Right forelimb (tissue), 1 donor: Measurements from ENCODE around the gene NCSTN.

ENCODE experiments used
- DNase-seq: peaks from one replicate; pipeline ENCODE4 v3.0.0-alpha.2; 2018

NCSTN gene

GRCh38 chr1:160342953-160343869 is at the start of gene NCSTN, which contains the start of gene COPA:
TSS of gene NCSTN (plus strand) at chr1:160343383. CDS start at chr1:160343397, 14 bp downstream.
TSS of gene COPA (minus strand) at chr1:160343250. CDS start at chr1:160343170, 80 bp downstream.
- DNase-seq = peak; percentile 95

GRCh38 chr1:160296036-160296435 is 47.1 kb upstream of the NCSTN start:
- no peak for DNase-seq

- no peak for DNase-seq
Observed at GRCh38 chr1:160300173-160300572, 43.0 kb upstream of the NCSTN start.

GRCh38 chr1:160307118-160307791 is 35.9 kb upstream of the NCSTN start:
- no peak for DNase-seq

- no peak for DNase-seq
Observed at GRCh38 chr1:160308451-160309184, 34.6 kb upstream of the NCSTN start.

- no peak for DNase-seq
Observed at GRCh38 chr1:160309185-160309557, 34.0 kb upstream of the NCSTN start.

GRCh38 chr1:160309571-160309970 is 33.6 kb upstream of the NCSTN start:
- DNase-seq = no peak

- no peak for DNase-seq
Observed at GRCh38 chr1:160315359-160315758, 27.8 kb upstream of the NCSTN start.

- no peak for DNase-seq
Observed at GRCh38 chr1:160322831-160323230, 20.4 kb upstream of the NCSTN start.

GRCh38 chr1:160325252-160325651 is 17.9 kb upstream of the NCSTN start:
- DNase-seq = no peak

GRCh38 chr1:160326418-160326817 is 16.8 kb upstream of the NCSTN start:
- DNase-seq = no peak

- no peak for DNase-seq
Observed at GRCh38 chr1:160328184-160328583, 15.0 kb upstream of the NCSTN start.

- no peak for DNase-seq
Observed at GRCh38 chr1:160330119-160330518, 13.1 kb upstream of the NCSTN start.

- DNase-seq = no peak
Observed at GRCh38 chr1:160332516-160332915, 10.7 kb upstream of the NCSTN start.

GRCh38 chr1:160338580-160338979 is 4.6 kb upstream of the NCSTN start:
- no peak for DNase-seq

GRCh38 chr1:160340146-160340545 is 3.0 kb upstream of the NCSTN start:
- DNase-seq = no peak

- DNase-seq = no peak
Observed at GRCh38 chr1:160340866-160341265, 2.3 kb upstream of the NCSTN start.

GRCh38 chr1:160342526-160342925 is 657 bp upstream of the NCSTN start:
- DNase-seq = no peak

- DNase-seq = no peak
Observed at GRCh38 chr1:160344241-160344640, 1.1 kb downstream of the NCSTN start.

- DNase-seq = no peak
Observed at GRCh38 chr1:160344936-160345335, 1.8 kb downstream of the NCSTN start.

GRCh38 chr1:160346463-160346862 is 3.3 kb downstream of the NCSTN start:
- DNase-seq = no peak

- no peak for DNase-seq
Observed at GRCh38 chr1:160346958-160347357, 3.8 kb downstream of the NCSTN start.

- no peak for DNase-seq
Observed at GRCh38 chr1:160351629-160352028, 8.4 kb downstream of the NCSTN start.
